SH-SY5Y (cell line): ENCODE measurements around the gene UCP2.

Experiments used
- GATA2 ChIP-seq: IDR thresholded peaks from 2 replicates; pipeline ENCODE4 v1.6.1; 2011; ENCODE audit warnings: mild to moderate bottlenecking, low read depth, low read length
- GATA3 ChIP-seq: IDR thresholded peaks from 2 replicates; pipeline ENCODE4 v1.6.1; 2011; ENCODE audit warnings: low read depth, mild to moderate bottlenecking, low read length, moderate library complexity

- TF ChIP-seq GATA2 (no peak), GATA3 (no peak)
Observed at GRCh38 chr11:73999581-74000306, 17.1 kb upstream of the UCP2 start.
